CD4-positive, alpha-beta T cell treated with Interleukin-6 at 100 ng/mL for 8 hours (primary cell): ENCODE results near the gene LNPEP.

Experiments
- DNase-seq: peaks from one replicate; pipeline ENCODE4 v3.0.0-alpha.2; 2020; ENCODE audit warnings: mixed read lengths, low spot score

LNPEP gene

GRCh38 chr5:96935559-96936430 lies at the start of gene LNPEP:
LNPEP (plus strand) TSS chr5:96936080; CDS start chr5:96936156, 76 bp downstream.
- DNase-seq, result peak; percentile 96

GRCh38 chr5:96893342-96893741 lies 42.5 kb upstream of the LNPEP start:
- DNase-seq, result peak; percentile 31

- peak; percentile 67 for DNase-seq
Observed at GRCh38 chr5:96896276-96896675, 39.6 kb upstream of the LNPEP start.

DNA sequence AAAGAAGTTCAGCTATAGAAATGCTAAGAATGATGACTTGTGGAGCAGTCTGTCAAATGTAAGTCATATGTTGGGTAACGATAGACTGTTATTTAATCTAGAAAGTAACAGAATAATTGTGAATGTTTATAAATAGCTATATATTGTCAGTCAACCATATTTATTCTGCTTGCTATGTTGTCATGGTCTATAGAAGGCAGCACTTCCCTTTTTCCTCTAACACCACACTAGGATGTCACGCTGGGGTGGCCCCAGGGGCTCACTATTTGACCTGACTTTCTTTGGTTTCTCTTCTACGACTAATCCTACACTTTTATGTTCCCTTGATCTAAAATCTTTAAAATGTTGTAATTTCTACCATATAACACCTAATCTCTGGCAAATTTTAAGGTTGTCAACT lies 39.1 kb upstream of the LNPEP start:
- DNase-seq, result no peak

DNA sequence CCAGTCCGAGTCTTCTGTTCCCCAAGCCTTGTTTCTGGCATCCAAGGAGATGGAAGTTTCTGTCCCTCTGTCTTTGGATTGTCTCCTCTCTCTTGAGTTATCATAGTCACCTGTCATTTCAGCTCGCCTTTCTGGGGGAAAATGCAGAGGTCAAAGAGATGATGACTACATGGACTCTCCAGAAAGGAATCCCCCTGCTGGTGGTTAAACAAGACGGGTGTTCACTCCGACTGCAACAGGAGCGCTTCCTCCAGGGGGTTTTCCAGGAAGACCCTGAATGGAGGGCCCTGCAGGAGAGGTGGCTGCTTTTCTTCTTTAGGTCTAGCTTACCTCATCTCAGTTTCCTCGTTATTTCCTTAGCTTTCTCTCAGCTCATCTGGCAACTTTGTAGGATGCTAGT lies 34.5 kb upstream of the LNPEP start:
- no peak for DNase-seq

- DNase-seq, result no peak
Observed at GRCh38 chr5:96901841-96902240, 34.0 kb upstream of the LNPEP start.

- DNase-seq, result no peak
Observed at GRCh38 chr5:96902876-96903275, 33.0 kb upstream of the LNPEP start.

DNA sequence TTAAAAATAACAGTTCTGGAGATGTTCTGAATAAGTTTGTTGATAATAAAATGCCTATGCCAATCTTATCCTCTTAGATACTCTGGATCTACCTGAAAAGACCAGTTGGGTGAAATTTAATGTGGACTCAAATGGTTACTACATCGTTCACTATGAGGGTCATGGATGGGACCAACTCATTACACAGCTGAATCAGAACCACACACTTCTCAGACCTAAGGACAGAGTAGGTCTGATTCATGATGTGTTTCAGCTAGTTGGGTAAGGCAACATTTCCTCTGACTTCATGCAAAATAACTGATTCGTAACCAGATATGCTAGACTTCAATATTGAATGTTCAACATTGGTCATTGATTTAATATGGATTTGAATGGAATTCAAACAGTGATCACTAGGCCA lies 32.6 kb upstream of the LNPEP start:
- no peak for DNase-seq

DNA sequence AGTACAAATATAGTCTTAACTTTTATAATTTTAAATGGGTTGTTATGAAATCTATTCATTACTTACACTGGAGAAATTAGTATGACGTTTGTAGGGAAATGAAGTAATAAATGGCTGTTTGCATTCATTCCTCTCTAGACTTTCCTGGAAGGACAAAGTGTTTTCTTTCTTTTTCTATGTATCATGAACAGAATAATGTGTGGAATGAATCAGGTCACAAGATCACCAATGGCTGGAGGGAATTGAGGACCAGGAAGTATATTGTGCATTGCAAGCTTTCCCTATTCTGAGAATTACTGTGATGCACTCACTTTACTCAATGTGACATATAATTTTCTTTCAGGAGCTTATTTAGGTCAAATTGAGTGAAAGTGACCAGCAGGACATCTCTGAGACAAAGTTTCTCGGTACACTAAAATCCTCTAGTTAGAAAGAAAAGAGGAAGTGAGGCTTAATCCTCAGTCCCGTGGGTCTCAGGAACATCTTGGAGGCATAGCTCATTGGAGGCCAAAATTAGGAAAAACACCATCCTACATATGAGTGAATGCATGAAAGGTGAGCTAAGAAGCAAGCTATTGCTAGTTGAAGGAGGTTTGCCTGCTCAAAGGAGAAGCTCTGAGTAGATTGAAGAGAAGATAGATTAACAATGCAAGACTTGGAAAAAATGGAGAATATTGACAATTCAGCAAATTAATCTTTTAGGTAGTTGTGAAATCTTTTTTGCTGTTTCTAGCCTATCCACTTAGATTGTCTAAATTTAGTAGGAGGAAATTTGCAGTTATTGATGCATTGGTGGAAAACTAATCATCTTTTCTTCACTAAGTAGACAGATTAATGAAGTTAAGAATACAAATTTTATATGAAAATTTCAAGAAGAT lies 31.6 kb upstream of the LNPEP start:
- no peak for DNase-seq

DNA sequence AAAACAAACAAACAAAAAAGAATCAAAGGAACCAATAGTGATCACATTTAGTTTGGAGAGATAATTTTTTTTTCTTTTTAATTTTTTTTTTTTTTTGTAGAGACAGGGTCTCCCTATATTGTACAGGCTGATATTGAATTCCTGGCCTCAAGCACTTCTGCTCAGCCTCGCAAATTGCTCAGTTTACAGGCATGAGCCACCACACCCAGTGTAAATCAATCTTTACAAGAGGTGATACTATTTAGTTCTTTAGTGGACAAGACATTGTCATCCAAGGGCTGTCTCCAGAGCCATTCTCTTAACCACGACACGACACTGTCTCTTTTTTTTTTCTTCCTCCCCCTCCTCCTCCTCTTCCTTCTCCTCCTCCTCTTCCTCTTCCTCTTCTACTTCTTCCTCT lies 30.0 kb upstream of the LNPEP start:
- DNase-seq, result no peak

DNA sequence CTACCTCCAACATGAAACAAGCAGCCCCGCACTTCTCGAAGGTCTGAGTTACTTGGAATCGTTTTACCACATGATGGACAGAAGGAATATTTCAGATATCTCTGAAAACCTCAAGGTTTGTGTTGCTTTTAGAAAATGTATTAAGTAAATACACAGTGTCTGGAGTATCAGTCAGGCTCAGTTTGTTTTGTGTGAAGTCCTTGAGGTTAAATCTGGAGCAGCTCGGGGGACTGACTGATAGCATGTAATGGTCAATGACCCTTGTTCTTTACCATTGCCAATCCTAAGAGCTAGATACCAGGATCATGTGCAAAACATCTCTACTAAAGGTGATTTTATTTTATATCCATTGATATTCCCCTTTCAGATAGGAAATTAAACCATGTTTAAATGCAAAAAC lies 26.9 kb upstream of the LNPEP start:
- DNase-seq, result no peak

GRCh38 chr5:96909435-96909834 lies 26.4 kb upstream of the LNPEP start:
- DNase-seq, result no peak

DNA sequence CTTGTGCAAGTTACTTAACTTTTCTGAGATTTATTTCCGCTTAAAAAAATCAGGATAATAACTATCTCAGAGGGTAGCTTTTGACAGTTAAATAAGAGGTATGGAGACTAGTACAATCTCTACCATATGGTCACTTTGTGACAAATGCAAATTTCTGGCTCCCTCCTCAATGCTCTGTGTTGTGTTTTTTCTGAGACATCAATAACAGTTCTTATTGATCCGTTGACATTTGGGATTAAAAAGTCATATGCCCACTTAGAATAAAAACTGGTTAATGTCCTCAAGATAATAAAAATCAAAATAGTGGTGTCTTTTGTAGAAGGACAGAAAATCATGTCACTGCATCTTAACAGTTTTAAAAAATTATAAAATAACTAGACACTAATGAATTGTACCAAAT lies 24.7 kb upstream of the LNPEP start:
- no peak for DNase-seq

DNA sequence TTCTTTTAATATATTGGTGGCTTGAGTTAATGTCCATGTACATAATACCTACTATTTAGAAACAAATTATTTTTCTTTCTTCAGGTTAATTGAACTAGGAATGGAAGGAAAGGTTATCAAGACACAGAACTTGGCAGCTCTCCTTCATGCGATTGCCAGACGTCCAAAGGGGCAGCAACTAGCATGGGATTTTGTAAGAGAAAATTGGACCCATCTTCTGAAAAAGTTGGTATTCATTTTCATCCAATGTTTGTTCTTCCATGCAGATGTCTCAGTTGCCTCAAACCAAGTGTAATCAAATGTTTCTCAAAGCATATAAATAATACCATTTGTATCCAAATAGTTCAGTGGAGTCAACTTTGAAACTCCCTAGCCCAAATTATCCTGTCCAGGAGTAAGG lies 22.6 kb upstream of the LNPEP start:
- DNase-seq, result no peak

- DNase-seq, result no peak
Observed at GRCh38 chr5:96919754-96920197, 16.1 kb upstream of the LNPEP start.

DNA sequence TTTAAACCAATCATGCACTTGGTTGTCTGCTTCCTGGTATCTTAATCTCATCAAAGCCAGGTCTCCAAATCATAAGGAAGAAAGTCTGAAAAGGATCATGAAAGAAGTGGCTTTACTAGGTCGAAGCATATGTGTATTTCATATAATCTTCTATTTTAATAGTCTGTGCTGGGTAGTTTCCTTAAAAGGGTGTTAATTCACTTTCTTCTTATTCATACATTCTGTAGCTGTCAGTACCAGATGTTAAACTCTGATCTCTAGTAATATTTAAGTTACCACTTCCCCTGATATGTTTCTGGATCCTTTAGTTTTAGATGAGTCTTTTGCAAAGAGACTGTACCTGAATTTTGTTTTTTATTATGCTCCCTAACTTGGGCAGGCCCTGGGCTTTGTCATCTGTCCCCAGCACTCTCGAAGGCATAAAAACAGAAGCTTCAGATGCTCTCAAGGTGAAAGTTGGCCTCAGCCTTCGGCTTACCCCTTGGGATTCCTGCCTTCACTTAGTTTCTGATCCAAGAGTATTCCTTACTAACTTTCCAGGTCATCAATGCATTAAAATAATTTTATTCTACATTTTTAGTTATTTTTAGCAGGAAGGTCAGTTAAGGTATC lies 15.0 kb upstream of the LNPEP start:
- no peak for DNase-seq

DNA sequence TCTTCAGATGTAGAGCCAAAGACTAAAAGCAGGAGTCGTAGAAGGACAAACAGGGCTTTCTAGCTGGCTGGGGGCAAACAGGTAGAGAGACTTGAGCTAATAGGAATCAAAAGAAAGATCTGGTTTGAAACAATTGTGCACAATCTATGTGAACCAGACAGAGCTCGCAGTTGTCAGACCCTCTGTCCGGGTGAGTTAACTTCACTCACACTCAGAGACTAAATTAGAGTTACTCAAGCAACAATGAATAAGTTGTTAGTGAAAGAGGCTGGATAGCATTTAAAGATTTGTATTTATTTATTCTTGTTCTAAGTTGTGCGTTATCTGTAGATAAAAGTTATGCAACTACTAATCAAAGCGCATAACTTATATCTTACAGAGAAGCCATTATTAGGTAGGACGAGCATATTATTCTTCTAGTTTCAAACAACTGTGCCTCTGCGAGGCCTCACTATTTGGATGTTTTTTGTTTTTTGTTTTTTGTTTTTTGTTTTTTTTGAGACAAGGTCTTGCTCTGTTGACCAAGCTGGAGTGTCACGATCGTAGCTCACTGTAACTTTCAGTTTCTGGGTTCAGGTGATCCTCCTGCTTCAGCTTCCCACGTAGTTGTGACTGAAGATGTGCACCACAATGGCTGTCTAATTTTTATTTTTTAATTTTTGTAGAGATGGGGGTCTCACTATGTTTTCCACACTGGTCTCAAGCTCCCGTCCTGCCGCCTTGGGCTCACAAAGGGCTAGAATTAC lies 13.2 kb upstream of the LNPEP start:
- DNase-seq, result no peak

- peak; percentile 22 for DNase-seq
Observed at GRCh38 chr5:96924016-96924443, 11.8 kb upstream of the LNPEP start.

DNA sequence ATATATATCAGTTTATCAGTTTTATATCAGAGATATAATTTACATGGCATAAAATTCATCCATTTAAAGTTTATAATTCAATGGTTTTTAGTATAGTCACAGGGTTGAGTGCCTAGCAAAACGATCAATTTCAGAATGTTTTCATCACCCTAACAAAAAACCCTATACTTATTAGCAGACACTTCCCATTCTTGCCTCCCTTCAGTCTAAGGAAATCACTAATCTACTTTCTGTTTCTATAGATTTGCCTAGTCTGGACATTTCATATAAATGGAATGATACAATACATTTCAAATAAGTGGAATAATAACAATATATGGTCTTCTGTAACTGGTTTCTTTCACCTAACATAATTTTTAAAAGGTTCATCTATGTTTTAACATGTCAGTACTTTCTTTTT lies 9.6 kb upstream of the LNPEP start:
- DNase-seq, result no peak

DNA sequence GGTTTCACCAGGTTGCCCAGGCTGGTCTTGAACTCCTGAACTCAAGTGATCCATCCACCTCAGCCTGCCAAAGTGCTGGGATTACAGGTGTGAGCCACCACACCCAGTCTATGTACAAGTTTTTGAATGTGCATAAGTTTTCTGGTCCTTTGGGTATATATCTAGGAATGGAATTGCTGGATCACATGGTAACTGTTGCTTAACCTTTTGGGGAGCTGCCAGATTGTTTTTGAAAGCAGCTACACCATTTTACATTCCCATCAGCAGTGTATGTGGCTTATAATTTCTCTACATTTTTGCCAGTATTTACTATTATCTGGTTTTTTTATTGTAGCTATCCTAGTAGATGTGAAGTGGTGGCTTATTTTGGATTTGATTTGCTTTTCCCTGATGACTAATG lies 8.9 kb upstream of the LNPEP start:
- DNase-seq, result no peak

DNA sequence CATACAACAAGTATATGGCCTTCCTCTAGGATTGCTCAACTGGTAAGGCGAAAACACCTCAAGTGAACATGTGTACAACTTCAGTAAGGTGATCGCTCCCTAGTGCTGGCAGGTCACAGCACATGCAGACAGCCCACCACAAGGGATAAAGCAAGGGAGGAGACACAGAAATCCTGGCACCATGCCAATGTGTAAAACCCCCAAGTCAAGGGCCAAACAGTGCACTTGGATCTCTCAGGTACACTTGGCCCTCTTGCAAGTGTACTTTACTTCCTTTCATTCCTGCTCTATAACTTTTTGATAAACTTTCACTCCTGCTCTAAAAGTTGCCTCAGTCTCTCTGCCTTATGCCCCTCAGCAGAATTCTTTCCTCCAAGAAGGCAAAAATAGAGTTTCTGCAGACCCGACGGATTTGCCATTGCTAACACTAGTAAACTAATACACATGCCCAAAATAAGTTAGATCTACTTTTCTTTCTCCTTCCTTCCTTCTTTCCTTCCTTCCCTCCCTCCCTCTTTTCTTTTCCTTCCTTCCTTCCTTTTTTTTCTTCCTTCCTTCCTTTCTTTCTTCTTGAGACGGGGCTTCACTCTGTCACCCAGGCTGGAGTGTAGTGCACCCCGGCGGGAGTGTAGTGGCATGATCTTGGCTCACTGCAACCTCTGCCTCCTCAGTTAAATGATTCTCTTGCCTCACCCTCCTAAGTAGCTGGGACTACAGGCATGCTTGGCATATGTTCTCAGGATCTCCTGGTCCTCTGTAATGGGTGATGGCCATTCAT lies 6.8 kb upstream of the LNPEP start:
- DNase-seq, result no peak
